H1 (cell line): ENCODE data around the gene UTP20. TPM values are rescaled to one million over a fixed set of nuclear protein-coding genes. Genes with fewer than 3 reads are reported as not detected.

Experiments used
- CHD1 ChIP-seq: IDR thresholded peaks from 2 replicates; pipeline ENCODE4 v1.6.1; 2012; ENCODE audit warnings: low read depth, low read length, improper control_type of control experiment
- EZH2 ChIP-seq: fragments of 200-600 bp; sonication (generic); IDR thresholded peaks from 2 replicates; pipeline ENCODE4 v1.7.1; 2012; ENCODE audit warnings: low read depth, mild to moderate bottlenecking, moderate library complexity, low read length, inconsistent platforms; ENCODE audit not compliant: severe bottlenecking
- KDM5A ChIP-seq: fragments of 200-600 bp; IDR thresholded peaks from 2 replicates; pipeline ENCODE4 v1.7.1; 2012; ENCODE audit warnings: mild to moderate bottlenecking, low read length, inconsistent platforms, mixed read lengths
- POLR2A ChIP-seq, 2 experiments: IDR thresholded peaks; 1 replicate in 1 of 2; 2 replicates in 1 of 2; pipeline ENCODE4 v1.6.1; 2011; ENCODE audit warnings: low read depth in 2 of 2, low read length in 2 of 2, mild to moderate bottlenecking in 2 of 2; ENCODE audit errors: control extremely low read depth in 1 of 2
- SAP30 ChIP-seq: fragments of 300-600 bp; sonication (generic); IDR thresholded peaks from 2 replicates; pipeline ENCODE4 v1.7.1; 2012; ENCODE audit warnings: low read length, moderate library complexity, mild to moderate bottlenecking, inconsistent platforms; ENCODE audit not compliant: insufficient read depth, insufficient replicate concordance
- SIN3A ChIP-seq, 2 experiments: IDR thresholded peaks in 1 of 2; conservative IDR thresholded peaks in 1 of 2; 2 replicates each; pipeline ENCODE4 v1.6.1; 2011 to 2012; ENCODE audit warnings: low read length in 2 of 2, improper control_type of control experiment in 1 of 2, low read depth in 1 of 2, mild to moderate bottlenecking in 1 of 2
- polyA plus RNA-seq, 7 experiments: library from polyadenylated mRNA; depleted of rRNA in 3 of 7; stranded (reverse) in 5 of 7; unstranded in 2 of 7; fragments of >200 nt in 5 of 7; fragments of 200-250 nt in 2 of 7; gene quantifications; 1 replicate in 5 of 7; 2 replicates in 1 of 7; 4 replicates in 1 of 7; pipeline versions ENCODE4 v1.2.1 to v1.2.3, GENCODE V29; 2011 to 2013; ENCODE audit warnings: missing spikeins in 2 of 7, mixed read lengths in 2 of 7
- total RNA-seq: library from RNA; stranded (reverse); fragmentation: NEBNext Ultra II Directional; extraction: Animal tissue kit (Norgen Biotek cat#: 25700); gene quantifications from 2 replicates; pipeline ENCODE4 v1.2.1, GENCODE V29; 2021
- TF ChIP-seq, protein P1 (sequence below): IDR thresholded peaks from 2 replicates; pipeline ENCODE4 v1.6.1; 2011; ENCODE audit warnings: low read depth, mild to moderate bottlenecking, low read length; ENCODE audit not compliant: insufficient read depth

The UTP20 gene
- total and polyA plus RNA-seq, 2 of the 8 experiments (the other 6 are each of a cell fraction or from before 2014, with no cell fraction given): 8.5 to 48.4 TPM

GRCh38 chr12:101235686-101236085 is 44.2 kb upstream of the UTP20 start (continued):
- TF ChIP-seq EZH2 (no peak), SIN3A (conservative IDR thresholded peaks at IDR 0.05 in 1 of 2, IDR thresholded peaks at IDR 0.05 in 1 of 2; ENCODE audit: low read depth in 1 of 2, low read length in 2 of 2) (no peak), KDM5A (no peak), POLR2A (IDR thresholded peaks at IDR 0.05; ENCODE audit: control extremely low read depth in 1 of 2, low read depth in 2 of 2, low read length in 2 of 2) (no peak), SAP30 (no peak), CHD1 (no peak)
- TF ChIP-seq, protein P1, sequence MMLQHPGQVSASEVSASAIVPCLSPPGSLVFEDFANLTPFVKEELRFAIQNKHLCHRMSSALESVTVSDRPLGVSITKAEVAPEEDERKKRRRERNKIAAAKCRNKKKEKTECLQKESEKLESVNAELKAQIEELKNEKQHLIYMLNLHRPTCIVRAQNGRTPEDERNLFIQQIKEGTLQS: no peak
